ENCODE data around the gene CD82. TPM values are rescaled to one million over a fixed set of nuclear protein-coding genes. Genes with fewer than 3 reads are reported as not detected.

The CD82 gene
- total and polyA plus RNA-seq, 2 of the 13 experiments (the other 11 are each of a cell fraction or from before 2014, with no cell fraction given), result 0.05 TPM; not detected in 1

DNA sequence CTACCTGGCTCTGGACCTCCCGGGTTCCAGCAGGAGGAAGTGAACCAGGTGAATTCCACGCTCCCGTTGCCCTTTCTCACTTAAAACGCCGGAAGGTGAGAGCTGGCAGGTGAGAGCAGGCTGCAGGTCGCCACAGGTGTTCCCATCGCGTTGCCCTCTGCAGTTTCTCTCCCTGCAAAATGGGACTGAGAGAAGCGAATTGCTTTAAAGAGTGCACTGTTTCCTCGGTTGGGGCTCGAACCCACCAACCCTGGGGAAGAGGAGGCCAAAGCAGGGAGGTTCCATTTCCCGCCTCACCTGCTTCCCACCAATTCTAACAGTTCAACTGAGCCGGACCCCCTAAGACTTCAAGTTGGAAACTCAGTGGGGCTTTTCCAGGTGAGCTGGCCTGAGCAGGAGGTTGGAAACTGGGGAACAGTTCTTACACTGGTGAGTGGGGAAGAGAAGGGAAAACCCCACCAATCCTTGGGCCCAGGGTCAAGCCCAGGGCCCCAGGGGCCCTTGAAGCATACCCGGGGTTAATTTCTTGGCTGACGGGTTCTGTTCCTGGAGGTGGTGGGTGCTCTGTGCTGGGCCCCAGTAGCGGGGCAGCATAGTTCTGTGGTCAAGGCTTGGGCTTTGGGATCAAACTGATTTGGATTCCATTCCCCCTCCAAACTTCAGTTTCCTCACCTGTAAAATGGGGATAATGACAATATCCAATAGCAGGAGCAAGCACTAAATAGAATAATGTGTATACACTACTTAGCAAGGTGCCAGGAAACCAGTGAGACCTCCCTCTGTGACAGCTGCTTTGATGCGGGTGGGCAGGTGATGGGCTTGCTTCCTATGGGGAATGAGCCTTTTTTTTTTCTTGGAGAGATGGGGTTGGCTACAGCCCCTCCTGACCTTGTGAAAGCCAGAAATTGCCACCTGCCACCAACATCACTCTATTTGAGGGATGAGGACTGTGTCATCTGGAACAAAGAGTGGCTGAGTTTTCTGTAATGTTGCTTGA, 788 bp downstream of the CD82 start (continued):
- TF ChIP-seq, protein P1, sequence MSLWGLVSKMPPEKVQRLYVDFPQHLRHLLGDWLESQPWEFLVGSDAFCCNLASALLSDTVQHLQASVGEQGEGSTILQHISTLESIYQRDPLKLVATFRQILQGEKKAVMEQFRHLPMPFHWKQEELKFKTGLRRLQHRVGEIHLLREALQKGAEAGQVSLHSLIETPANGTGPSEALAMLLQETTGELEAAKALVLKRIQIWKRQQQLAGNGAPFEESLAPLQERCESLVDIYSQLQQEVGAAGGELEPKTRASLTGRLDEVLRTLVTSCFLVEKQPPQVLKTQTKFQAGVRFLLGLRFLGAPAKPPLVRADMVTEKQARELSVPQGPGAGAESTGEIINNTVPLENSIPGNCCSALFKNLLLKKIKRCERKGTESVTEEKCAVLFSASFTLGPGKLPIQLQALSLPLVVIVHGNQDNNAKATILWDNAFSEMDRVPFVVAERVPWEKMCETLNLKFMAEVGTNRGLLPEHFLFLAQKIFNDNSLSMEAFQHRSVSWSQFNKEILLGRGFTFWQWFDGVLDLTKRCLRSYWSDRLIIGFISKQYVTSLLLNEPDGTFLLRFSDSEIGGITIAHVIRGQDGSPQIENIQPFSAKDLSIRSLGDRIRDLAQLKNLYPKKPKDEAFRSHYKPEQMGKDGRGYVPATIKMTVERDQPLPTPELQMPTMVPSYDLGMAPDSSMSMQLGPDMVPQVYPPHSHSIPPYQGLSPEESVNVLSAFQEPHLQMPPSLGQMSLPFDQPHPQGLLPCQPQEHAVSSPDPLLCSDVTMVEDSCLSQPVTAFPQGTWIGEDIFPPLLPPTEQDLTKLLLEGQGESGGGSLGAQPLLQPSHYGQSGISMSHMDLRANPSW (CRISPR knock-in tag; IDR thresholded peaks at IDR 0.05; ENCODE audit: borderline replicate concordance), result no peak
- TF ChIP-seq AGO2 (optimal IDR thresholded peaks at IDR 0.05; ENCODE audit: low read depth, low read length), result no peak
- TF ChIP-seq, protein P2, sequence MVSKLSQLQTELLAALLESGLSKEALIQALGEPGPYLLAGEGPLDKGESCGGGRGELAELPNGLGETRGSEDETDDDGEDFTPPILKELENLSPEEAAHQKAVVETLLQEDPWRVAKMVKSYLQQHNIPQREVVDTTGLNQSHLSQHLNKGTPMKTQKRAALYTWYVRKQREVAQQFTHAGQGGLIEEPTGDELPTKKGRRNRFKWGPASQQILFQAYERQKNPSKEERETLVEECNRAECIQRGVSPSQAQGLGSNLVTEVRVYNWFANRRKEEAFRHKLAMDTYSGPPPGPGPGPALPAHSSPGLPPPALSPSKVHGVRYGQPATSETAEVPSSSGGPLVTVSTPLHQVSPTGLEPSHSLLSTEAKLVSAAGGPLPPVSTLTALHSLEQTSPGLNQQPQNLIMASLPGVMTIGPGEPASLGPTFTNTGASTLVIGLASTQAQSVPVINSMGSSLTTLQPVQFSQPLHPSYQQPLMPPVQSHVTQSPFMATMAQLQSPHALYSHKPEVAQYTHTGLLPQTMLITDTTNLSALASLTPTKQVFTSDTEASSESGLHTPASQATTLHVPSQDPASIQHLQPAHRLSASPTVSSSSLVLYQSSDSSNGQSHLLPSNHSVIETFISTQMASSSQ (IDR thresholded peaks at IDR 0.05; ENCODE audit: low read depth), result no peak
- TF ChIP-seq, protein P2 (CRISPR knock-in tag; IDR thresholded peaks at IDR 0.05; ENCODE audit: borderline replicate concordance), result no peak
